ENCODE measurements around the gene TWSG1. TPM values are rescaled to one million over a fixed set of nuclear protein-coding genes. Genes with fewer than 3 reads are reported as not detected.

TWSG1 gene
- total RNA-seq, 6 donors from 2014 or later, result 7.3 to 37.0 (median 29.4) TPM

DNA sequence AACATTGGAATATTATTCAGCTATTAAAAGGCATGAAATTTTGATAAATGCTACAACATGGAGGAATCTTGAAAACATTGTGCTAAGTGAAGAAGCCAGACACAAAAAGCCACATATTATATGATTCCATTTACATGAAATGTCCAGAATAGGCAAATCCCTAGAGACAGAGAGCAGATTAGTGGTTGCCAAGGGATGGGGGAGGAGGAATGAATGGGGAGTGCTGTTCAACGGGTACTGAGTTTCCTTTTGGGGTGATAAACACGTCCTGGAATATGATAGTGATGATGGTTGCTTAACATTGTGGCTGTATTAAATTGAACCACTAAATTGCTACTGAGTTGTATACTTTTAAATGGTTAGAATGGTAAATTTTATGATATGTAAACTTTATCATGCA lies 8.9 kb upstream of the TWSG1 start:
- no peaks in the 10 kb centered on the region for H3K27me3 ChIP-seq
- ATAC-seq (ENCODE audit: low FRiP score in 2 of 2) (no peak), DNase-seq (no peak)
- peaks cover 0 to 5% (median 0%) of the 10 kb centered on the region in 4 donors for H3K4me1 ChIP-seq
- no peak overlapping the region for H3K4me3 ChIP-seq
- TF ChIP-seq EP300 (IDR thresholded peaks at IDR 0.05) (no peak), CTCF (IDR thresholded peaks at IDR 0.05) (no peak), POLR2A (IDR thresholded peaks at IDR 0.05) (no peak), POLR2AphosphoS5 (IDR thresholded peaks at IDR 0.05) (no peak)
- peaks cover 0 to 7% (median 2%) of the 10 kb centered on the region in 4 donors for H3K9me3 ChIP-seq
- no peaks in the 10 kb centered on the region for H3K36me3 ChIP-seq
- 75 to 82% methylated on average over 2 of the region's 2 CpGs for WGBS, 2 donors
- H3K27ac ChIP-seq, result no peak overlapping the region

DNA sequence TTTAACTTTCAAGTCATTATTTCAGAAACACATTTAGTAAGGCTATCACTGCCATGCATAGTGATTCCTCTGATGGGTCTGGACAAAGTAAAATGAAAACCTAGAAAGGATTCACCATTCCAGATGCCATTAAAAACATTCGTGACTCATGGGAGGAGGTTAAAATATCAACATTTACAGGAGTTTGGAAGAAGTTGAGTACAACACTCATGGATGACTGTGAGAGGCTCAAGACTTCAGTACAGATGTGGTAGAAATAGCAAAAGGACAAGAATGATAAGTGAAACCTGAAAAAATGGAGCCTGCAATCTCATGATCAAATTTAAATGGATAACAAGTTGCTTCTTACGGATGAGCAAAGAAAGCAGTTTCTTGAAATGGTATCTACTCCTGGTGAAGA lies 5.8 kb upstream of the TWSG1 start:
- DNase-seq (no peak), ATAC-seq (ENCODE audit: low FRiP score in 2 of 2) (no peak)
- WGBS, 2 donors, result 89 to 91% methylated on average over 2 of the region's 2 CpGs
- Histone ChIP-seq H3K36me3 (no peaks in the 10 kb centered on the region), H3K27ac (no peak overlapping the region), H3K27me3 (no peaks in the 10 kb centered on the region), H3K9me3 (peaks cover 0 to 7% (median 2%) of the 10 kb centered on the region in 4 donors), H3K4me1 (peaks cover 0 to 4% (median 0%) of the 10 kb centered on the region in 4 donors), H3K4me3 (no peak overlapping the region)
- TF ChIP-seq EP300 (IDR thresholded peaks at IDR 0.05) (no peak), POLR2A (IDR thresholded peaks at IDR 0.05) (no peak), POLR2AphosphoS5 (IDR thresholded peaks at IDR 0.05) (no peak), CTCF (IDR thresholded peaks at IDR 0.05) (no peak)

DNA sequence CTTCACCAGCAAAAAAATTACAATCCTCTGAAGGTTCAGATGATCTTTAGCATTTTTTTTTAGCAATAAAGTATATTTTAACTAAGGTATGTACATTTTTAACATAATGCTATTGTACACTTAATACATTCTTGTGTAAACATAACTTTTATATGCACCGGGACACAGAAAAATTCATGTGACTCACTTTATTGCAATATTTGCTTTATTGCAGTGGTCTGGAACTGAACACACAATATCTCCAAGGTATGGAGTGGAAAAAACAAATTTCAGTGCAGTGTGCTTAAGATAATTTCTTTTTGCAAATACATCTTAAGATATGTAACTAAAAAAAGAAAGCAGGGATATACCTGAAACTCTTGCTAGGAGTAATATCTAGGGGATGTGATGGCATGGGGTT lies 5.1 kb upstream of the TWSG1 start:
- ATAC-seq (ENCODE audit: low FRiP score in 2 of 2), result no peak
- Histone ChIP-seq H3K27ac (no peak overlapping the region), H3K36me3 (no peaks in the 10 kb centered on the region), H3K9me3 (peaks cover 0 to 7% (median 2%) of the 10 kb centered on the region in 4 donors), H3K27me3 (no peaks in the 10 kb centered on the region), H3K4me1 (peaks cover 0 to 6% (median 0%) of the 10 kb centered on the region in 4 donors), H3K4me3 (no peak overlapping the region)
- TF ChIP-seq POLR2A (IDR thresholded peaks at IDR 0.05) (no peak), EP300 (IDR thresholded peaks at IDR 0.05) (no peak), CTCF (IDR thresholded peaks at IDR 0.05) (no peak), POLR2AphosphoS5 (IDR thresholded peaks at IDR 0.05) (no peak)
- WGBS, 2 donors, result 64 to 69% methylated on average over 1 of the region's 1 CpG
- DNase-seq, result no peak

DNA sequence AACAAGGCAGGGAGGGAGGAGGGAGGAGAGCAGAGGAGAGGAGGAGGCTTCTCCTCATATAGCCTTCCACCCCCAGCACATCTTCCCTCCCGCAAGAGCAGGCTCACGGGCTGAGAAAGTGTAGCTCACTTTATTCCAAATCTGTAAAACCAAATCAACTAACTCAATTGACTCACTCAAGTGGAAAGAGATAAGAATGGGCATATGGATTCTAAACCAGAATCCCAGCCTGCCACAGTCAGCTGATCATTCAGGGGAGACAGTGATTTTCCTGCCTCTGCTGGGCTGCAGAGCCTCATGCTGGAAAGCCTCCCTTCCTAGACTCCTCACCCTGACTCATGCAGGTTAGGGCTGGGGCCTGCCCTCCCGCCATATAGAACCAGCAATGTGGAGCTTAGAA lies 4.2 kb upstream of the TWSG1 start:
- Histone ChIP-seq H3K9me3 (peaks cover 0 to 7% (median 2%) of the 10 kb centered on the region in 4 donors), H3K4me3 (no peak overlapping the region), H3K27me3 (no peaks in the 10 kb centered on the region), H3K4me1 (peaks cover under 1 to 11% (median 2%) of the 10 kb centered on the region in 4 donors), H3K27ac (no peak overlapping the region), H3K36me3 (no peaks in the 10 kb centered on the region)
- TF ChIP-seq POLR2AphosphoS5 (IDR thresholded peaks at IDR 0.05) (no peak), CTCF (IDR thresholded peaks at IDR 0.05) (no peak), EP300 (IDR thresholded peaks at IDR 0.05) (no peak), POLR2A (IDR thresholded peaks at IDR 0.05) (no peak)
- ATAC-seq (ENCODE audit: low FRiP score in 2 of 2) (no peak), DNase-seq (no peak)
- WGBS, 2 donors, result 71 to 92% methylated on average over 2 to 3 of the region's 3 CpGs
